Smooth muscle cell (in vitro differentiated cells): Measurements from ENCODE around the gene ABITRAM. TPM values are rescaled to one million over a fixed set of nuclear protein-coding genes. Genes with fewer than 3 reads are reported as not detected.

ENCODE experiments used
- DNase-seq: peaks from one replicate; lab custom pipeline; 2025; ENCODE audit not compliant: unreplicated experiment; lab: John Stamatoyannopoulos, UW
- H2AFZ ChIP-seq: fragments of 200-600 bp; sonication (generic); 2 replicates; pipeline ENCODE4 v1.6.0; 2016; ENCODE audit warnings: antibody characterized with exemption, low read depth, mild to moderate bottlenecking
- H3F3A ChIP-seq: fragments of 200-600 bp; sonication (generic); 2 replicates; pipeline ENCODE4 v1.6.0; 2017; ENCODE audit warnings: antibody characterized with exemption, low read depth
- H3K27ac ChIP-seq: fragments of 200-600 bp; sonication (generic); 2 replicates; pipeline ENCODE4 v1.5.1; 2016; ENCODE audit warnings: low read depth, mild to moderate bottlenecking
- H3K27me3 ChIP-seq: fragments of 200-600 bp; sonication (generic); 2 replicates; pipeline ENCODE4 v1.6.1; 2016; ENCODE audit warnings: low read depth, mild to moderate bottlenecking
- H3K36me3 ChIP-seq: fragments of 200-600 bp; sonication (generic); 2 replicates; pipeline ENCODE4 v1.5.1; 2016; ENCODE audit warnings: low read depth
- H3K4me1 ChIP-seq: fragments of 200-600 bp; sonication (generic); 2 replicates; pipeline ENCODE4 v1.5.1; 2016; ENCODE audit warnings: low read depth
- H3K4me2 ChIP-seq: fragments of 200-600 bp; sonication (generic); 2 replicates; pipeline ENCODE4 v1.6.0; 2016; ENCODE audit warnings: mild to moderate bottlenecking
- H3K4me3 ChIP-seq: fragments of 200-600 bp; sonication (generic); 2 replicates; pipeline ENCODE4 v1.5.1; 2016; ENCODE audit warnings: mild to moderate bottlenecking
- H3K79me2 ChIP-seq: fragments of 200-600 bp; sonication (generic); 2 replicates; pipeline ENCODE4 v1.6.0; 2016; ENCODE audit warnings: low read depth, mild to moderate bottlenecking
- H3K9ac ChIP-seq: fragments of 200-600 bp; sonication (generic); 2 replicates; pipeline ENCODE4 v1.6.0; 2016; ENCODE audit warnings: low read depth
- H3K9me3 ChIP-seq: fragments of 200-600 bp; sonication (generic); replicated peaks from 2 replicates; pipeline ENCODE4 v1.5.1; 2016; ENCODE audit warnings: low read depth
- H4K20me1 ChIP-seq: fragments of 200-600 bp; sonication (generic); 2 replicates; pipeline ENCODE4 v1.6.0; 2016; ENCODE audit warnings: low read depth
- CTCF ChIP-seq: fragments of 200-600 bp; sonication (generic); IDR thresholded peaks from 2 replicates; pipeline ENCODE4 v1.5.1; 2017; ENCODE audit warnings: borderline replicate concordance, mild to moderate bottlenecking, antibody characterized with exemption; ENCODE audit not compliant: insufficient read depth, poor library complexity, severe bottlenecking
- WGBS: methylation state at CpG from one replicate; pipeline ENCODE4 v1.1.7; 2016; ENCODE audit warnings: low lambda C conversion rate; 5-methylcytosine and 5-hydroxymethylcytosine counted together
- polyA plus RNA-seq: library from polyadenylated mRNA; unstranded; fragments of >200 nt; fragmentation: Nextera tagmentation; extraction: Ambion mirVana; gene quantifications from 2 replicates; pipeline ENCODE4 v1.2.1, GENCODE V29; 2016
- total RNA-seq: library from RNA; depleted of rRNA; stranded (reverse); fragments of >200 nt; gene quantifications from 2 replicates; pipeline ENCODE4 v1.2.3, GENCODE V29; 2014

ABITRAM gene
- total and polyA plus RNA-seq, 2 experiments from 2014 or later, result 15.6 to 21.9 TPM

DNA sequence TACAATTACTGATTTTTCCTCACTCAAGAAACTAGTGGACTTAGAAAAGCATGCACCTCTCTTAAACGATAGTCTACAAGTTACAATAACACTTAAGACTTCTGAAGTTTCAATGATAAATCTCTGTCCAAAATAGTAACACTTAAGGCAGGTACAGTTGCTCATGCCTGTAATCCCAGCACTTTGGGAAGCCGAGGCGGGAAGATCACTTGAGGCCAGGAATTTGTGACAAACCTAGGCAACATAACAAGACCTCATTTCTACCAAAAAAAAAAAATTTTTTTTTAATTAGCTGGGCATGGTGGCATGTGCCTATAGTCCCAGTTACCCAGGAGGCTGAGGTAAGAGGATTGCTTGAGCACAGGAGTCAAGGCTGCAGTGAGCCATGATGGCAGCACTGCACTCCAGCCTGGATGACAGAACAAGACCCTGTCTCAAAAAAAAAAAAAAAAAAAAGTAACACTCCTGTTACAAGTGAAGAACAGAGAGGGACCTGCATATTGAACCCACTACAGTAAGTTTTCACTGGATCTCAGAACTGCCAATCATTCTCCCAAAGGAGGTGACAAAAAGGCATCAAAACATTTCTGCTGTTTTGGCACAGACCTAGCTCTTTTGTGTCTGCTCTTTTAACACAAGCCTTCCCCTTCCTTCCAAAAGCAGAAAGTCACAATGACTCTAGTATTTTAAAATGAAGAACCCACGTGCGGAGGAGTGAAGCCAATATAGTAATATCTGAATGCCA lies 3.5 kb downstream of the ABITRAM start:
- DNase-seq, result no peak
- Histone ChIP-seq H3K4me2 (no peak overlapping the region), H3K27me3 (no peaks in the 10 kb centered on the region), H3K9me3 (no peaks in the 10 kb centered on the region), H3K4me3 (no peak overlapping the region), H3K79me2 (peaks cover 16% of the 10 kb centered on the region), H4K20me1 (no peaks in the 10 kb centered on the region), H3K27ac (no peak overlapping the region), H3K36me3 (peaks cover 6% of the 10 kb centered on the region), H3K4me1 (peaks cover 5% of the 10 kb centered on the region), H3K9ac (no peak overlapping the region), H2AFZ (no peak overlapping the region), H3F3A (no peaks in the 10 kb centered on the region)
- no peak for TF ChIP-seq CTCF
- 96% methylated on average over 5 of the region's 5 CpGs for WGBS

DNA sequence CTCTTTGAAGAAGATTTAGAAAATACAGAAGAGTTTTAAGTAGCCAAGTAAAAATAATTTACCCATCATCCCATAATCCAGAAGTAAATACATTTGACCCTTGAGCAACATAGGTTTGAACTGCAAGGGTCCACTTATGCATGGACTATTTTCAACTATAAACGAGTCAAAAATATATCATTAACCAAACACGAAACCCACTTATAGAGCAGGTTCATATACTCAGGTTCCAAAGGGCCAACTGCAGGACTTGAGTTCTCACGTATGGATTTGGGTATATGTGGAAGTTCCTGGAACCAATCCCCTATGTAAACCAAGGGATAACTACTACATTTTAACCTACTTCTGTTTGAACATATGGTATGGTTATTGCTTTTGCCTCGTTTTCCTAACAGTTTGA lies 5.8 kb downstream of the ABITRAM start:
- TF ChIP-seq CTCF, result no peak
- Histone ChIP-seq H3K4me3 (no peak overlapping the region), H3K4me1 (no peaks in the 10 kb centered on the region), H2AFZ (no peak overlapping the region), H3K27me3 (no peaks in the 10 kb centered on the region), H4K20me1 (no peaks in the 10 kb centered on the region), H3F3A (no peaks in the 10 kb centered on the region), H3K79me2 (peaks cover 8% of the 10 kb centered on the region), H3K9ac (no peak overlapping the region), H3K27ac (no peak overlapping the region), H3K4me2 (no peak overlapping the region), H3K36me3 (peaks cover 6% of the 10 kb centered on the region), H3K9me3 (no peaks in the 10 kb centered on the region)
- DNase-seq, result no peak
- 98% methylated on average over 4 of the region's 4 CpGs for WGBS

GRCh38 chr9:108950168-108950567 lies 16.0 kb downstream of the ABITRAM start:
- no peak overlapping the region for H3K4me3 ChIP-seq
- 86% methylated on average over 1 of the region's 1 CpG for WGBS
- H4K20me1 ChIP-seq, result no peaks in the 10 kb centered on the region
- no peaks in the 10 kb centered on the region for H3K27me3 ChIP-seq
- no peak for DNase-seq
- no peak for TF ChIP-seq CTCF
- no peaks in the 10 kb centered on the region for H3K4me1 ChIP-seq
- H3K79me2 ChIP-seq, result no peaks in the 10 kb centered on the region
- H3K9me3 ChIP-seq, result no peaks in the 10 kb centered on the region
- H3K4me2 ChIP-seq, result no peak overlapping the region
- no peak overlapping the region for H3K9ac ChIP-seq
- H3K36me3 ChIP-seq, result no peaks in the 10 kb centered on the region
- H2AFZ ChIP-seq, result no peak overlapping the region
- H3K27ac ChIP-seq, result no peak overlapping the region
- H3F3A ChIP-seq, result no peaks in the 10 kb centered on the region

DNA sequence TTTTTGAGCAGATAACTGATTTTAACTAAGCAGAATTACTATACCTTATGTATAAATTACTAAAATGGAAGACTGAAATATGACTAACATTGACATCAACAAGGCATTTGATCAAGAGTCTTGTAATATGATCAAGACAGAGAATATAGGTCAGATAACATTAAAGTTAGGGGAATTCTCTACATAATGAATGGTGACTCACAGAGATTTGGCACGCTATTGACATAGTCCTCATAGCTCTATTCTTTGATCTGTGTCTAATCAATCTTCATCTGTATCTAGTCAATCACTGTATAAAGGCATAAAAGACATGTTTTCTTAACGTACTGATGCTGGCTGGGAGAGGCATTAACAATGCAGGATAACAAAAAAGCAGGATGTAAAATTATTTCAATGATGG lies 17.4 kb downstream of the ABITRAM start:
- Histone ChIP-seq H3K27me3 (no peaks in the 10 kb centered on the region), H3K9ac (no peak overlapping the region), H3K4me1 (no peaks in the 10 kb centered on the region), H3F3A (no peaks in the 10 kb centered on the region), H4K20me1 (no peaks in the 10 kb centered on the region), H3K79me2 (no peaks in the 10 kb centered on the region), H3K9me3 (no peaks in the 10 kb centered on the region), H3K4me3 (no peak overlapping the region), H3K4me2 (no peak overlapping the region), H2AFZ (no peak overlapping the region), H3K27ac (no peak overlapping the region), H3K36me3 (no peaks in the 10 kb centered on the region)
- TF ChIP-seq CTCF, result no peak
- no peak for DNase-seq
- 97% methylated on average over 2 of the region's 2 CpGs for WGBS
